GM18519 (cell line): Measurements from ENCODE around the gene CTIF.

Experiments
- ATAC-seq: cut with Tn5 transposase; IDR thresholded peaks from one replicate; pipeline ENCODE4 v1.9.1; 2021; ENCODE audit warnings: mild to moderate bottlenecking, moderate library complexity; ENCODE audit not compliant: unreplicated experiment, low FRiP score

Gene CTIF

GRCh38 chr18:48531908-48532307 is 6.9 kb upstream of the CTIF start:
- ATAC-seq = no peak

- ATAC-seq = no peak
Measured at GRCh38 chr18:48533340-48534070, 5.3 kb upstream of the CTIF start.

- ATAC-seq = no peak
Measured at GRCh38 chr18:48534364-48534763, 4.5 kb upstream of the CTIF start.

GRCh38 chr18:48535956-48536355 is 2.9 kb upstream of the CTIF start:
- no peak for ATAC-seq

GRCh38 chr18:48536516-48536915 is 2.3 kb upstream of the CTIF start:
- ATAC-seq = no peak

GRCh38 chr18:48539406-48540250 is 797 bp downstream of the CTIF start:
- no peak for ATAC-seq

GRCh38 chr18:48540251-48541025 is 1.6 kb downstream of the CTIF start:
- ATAC-seq = no peak

- ATAC-seq = no peak
Measured at GRCh38 chr18:48541026-48541746, 2.4 kb downstream of the CTIF start.

- no peak for ATAC-seq
Measured at GRCh38 chr18:48541747-48542400, 3.0 kb downstream of the CTIF start.

- no peak for ATAC-seq
Measured at GRCh38 chr18:48542513-48543181, 3.8 kb downstream of the CTIF start.

- no peak for ATAC-seq
Measured at GRCh38 chr18:48543228-48543627, 4.4 kb downstream of the CTIF start.

- no peak for ATAC-seq
Measured at GRCh38 chr18:48544116-48544515, 5.3 kb downstream of the CTIF start.

- ATAC-seq = no peak
Measured at GRCh38 chr18:48544661-48545415, 6.0 kb downstream of the CTIF start.

- no peak for ATAC-seq
Measured at GRCh38 chr18:48545757-48546321, 7.0 kb downstream of the CTIF start.

- ATAC-seq = no peak
Measured at GRCh38 chr18:48546396-48546795, 7.6 kb downstream of the CTIF start.

GRCh38 chr18:48547531-48547981 is 8.7 kb downstream of the CTIF start:
- ATAC-seq = no peak

- no peak for ATAC-seq
Measured at GRCh38 chr18:48548011-48548771, 9.4 kb downstream of the CTIF start.

- ATAC-seq = no peak
Measured at GRCh38 chr18:48548921-48549320, 10.1 kb downstream of the CTIF start.
